ACC112 (cell line): ENCODE data around the gene PLEKHO1.

ENCODE experiments used
- H2AFZ ChIP-seq: fragments of 200-600 bp; sonication (generic); one replicate; pipeline ENCODE4 v1.6.0; 2017; ENCODE audit warnings: antibody characterized with exemption, low read length; ENCODE audit not compliant: unreplicated experiment
- H3K27ac ChIP-seq: fragments of 200-600 bp; sonication (generic); 2 replicates; pipeline ENCODE4 v1.5.1; 2014; ENCODE audit warnings: low read depth, mild to moderate bottlenecking, antibody characterized with exemption, low read length, moderate library complexity
- H3K27me3 ChIP-seq: fragments of 200-600 bp; sonication (generic); 2 replicates; pipeline ENCODE4 v1.6.1; 2014; ENCODE audit warnings: mild to moderate bottlenecking, antibody characterized with exemption, low read length, moderate library complexity, mixed read lengths; ENCODE audit not compliant: insufficient read depth
- H3K36me3 ChIP-seq: fragments of 200-600 bp; sonication (generic); 2 replicates; pipeline ENCODE4 v1.6.1; 2016; ENCODE audit warnings: mild to moderate bottlenecking, antibody characterized with exemption, low read length, moderate library complexity, mixed read lengths; ENCODE audit not compliant: insufficient read depth
- H3K4me1 ChIP-seq: fragments of 200-600 bp; sonication (generic); one replicate; pipeline ENCODE4 v1.6.1; 2016; ENCODE audit warnings: low read length, mixed read lengths; ENCODE audit not compliant: insufficient read depth, unreplicated experiment, control insufficient read depth
- H3K4me3 ChIP-seq: fragments of 200-600 bp; sonication (generic); 2 replicates; pipeline ENCODE4 v1.5.1; 2014; ENCODE audit warnings: mild to moderate bottlenecking, low read depth, low read length
- H3K79me2 ChIP-seq: fragments of 200-600 bp; sonication (generic); one replicate; pipeline ENCODE4 v1.6.0; 2016; ENCODE audit warnings: low read length; ENCODE audit not compliant: control insufficient read depth, unreplicated experiment, insufficient read depth

The PLEKHO1 gene

DNA sequence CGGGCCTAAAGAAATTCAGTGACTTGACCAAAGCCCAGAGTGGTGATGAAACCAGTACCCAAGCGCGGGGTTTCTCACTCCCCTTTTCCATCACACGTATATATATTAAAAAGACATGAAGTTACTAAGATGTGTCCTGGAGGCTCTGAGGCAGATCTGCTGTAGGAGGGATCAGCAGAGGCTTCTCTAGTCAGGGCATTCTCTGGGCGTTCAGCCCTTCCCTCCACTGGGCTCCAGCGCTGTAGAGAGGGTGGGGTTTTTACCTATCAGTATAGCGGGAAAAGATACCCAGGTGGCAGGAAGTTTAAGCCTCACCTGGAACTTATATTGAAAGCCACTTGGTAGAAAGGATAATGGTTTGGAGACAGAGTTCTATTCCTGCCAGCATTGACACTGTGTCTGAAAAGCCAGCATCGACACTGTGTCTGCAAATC, 862 bp upstream of the PLEKHO1 start:
- H3K4me3 ChIP-seq = peak overlapping the region; percentile 91
- no peak overlapping the region for H3K27ac ChIP-seq
- H3K79me2 ChIP-seq = peaks cover 14% of the 10 kb centered on the region
- peaks cover under 1% of the 10 kb centered on the region; the same call in 1 of the 2 replicates for H3K36me3 ChIP-seq
- peak overlapping the region; percentile 74 for H2AFZ ChIP-seq
- H3K27me3 ChIP-seq = no peaks in the 10 kb centered on the region
- H3K4me1 ChIP-seq = peaks cover 19% of the 10 kb centered on the region

DNA sequence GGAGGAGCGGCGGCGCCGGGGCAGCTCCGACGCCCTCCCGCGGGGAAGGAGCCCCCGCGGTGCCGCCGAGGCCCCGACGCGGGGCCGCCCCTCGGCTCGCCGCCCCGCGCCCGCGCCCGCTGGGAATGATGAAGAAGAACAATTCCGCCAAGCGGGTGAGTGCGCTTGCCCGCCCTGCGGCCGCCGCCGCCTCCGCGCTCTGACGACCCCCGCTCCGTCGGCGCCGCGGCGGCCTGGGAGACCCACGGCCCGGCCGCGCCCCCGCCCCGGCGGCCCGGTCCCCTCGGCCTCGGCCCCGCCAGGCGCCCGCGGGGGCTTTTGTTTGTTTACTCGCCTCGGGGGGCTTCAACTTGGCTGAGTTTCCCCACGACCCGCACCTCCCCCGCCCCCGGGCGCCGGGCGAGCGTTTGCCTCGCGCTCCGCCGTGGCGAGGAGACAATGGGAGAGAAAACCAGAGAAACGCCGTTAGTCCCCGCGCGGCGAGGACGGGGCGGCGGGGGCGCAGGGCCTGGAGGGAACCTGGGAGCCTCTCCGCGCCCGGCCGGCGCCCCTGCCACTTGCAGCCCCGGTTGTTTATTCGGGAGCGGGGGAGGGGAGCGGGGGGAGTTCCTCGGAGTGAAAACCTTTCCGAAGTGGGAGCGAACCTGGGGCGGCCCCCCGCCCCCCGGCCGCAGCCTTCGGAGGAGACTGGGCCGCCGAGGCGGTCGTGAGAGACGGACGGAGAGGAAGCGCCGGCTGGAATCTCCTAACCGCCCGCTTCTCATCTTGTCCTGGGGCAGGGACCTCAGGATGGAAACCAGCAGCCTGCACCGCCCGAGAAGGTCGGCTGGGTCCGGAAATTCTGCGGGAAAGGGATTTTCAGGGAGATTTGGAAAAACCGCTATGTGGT, 661 bp downstream of the PLEKHO1 start:
- Histone ChIP-seq H3K79me2 (peaks cover 14% of the 10 kb centered on the region), H3K27me3 (no peaks in the 10 kb centered on the region), H3K4me3 (peak overlapping the region; percentile 91), H2AFZ (peak overlapping the region; percentile 61), H3K36me3 (peaks cover 7% of the 10 kb centered on the region; the same call in 1 of the 2 replicates), H3K4me1 (peaks cover 19% of the 10 kb centered on the region), H3K27ac (no peak overlapping the region)

DNA sequence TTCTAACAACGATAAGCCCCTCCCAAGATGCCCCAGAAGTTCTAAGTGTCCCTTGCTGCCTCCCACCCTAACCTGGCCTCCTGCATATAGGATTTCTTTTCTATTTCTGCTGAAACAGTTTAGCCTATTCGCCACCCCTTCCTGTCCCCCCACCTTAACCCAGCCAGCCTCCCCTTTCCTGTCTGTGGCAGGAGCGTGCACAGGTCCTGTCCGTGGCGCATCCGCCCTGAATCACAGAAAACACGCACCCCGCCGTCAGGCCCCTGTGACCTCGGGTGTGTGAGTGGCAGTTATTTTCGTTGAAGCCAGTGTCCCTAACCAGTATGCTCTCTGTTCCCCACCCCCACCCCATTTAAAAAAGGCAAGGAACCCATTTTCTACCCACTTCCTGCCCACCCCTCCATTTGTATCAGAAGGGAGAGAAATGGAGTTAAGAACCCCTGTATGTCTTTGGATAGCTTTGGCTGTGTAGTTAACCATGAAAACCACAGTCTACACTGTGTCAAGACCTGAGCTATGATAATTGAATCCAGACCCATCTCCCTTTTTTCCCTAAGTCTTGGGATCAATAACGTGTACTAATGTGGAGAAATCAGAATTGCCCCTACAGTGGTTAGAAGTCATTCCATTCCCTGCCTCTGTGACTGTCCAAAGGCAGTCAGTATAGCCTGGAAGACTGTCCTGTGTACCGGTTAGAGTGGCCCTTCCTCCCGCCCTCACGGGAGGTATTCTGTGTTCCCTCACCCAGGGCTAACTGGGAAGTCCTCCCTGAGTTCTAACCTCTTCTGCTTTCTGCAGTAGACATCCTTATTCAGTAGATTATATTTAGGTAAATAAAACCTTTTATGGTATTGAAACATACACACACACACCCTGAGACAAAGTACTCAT, 1.8 kb downstream of the PLEKHO1 start:
- Histone ChIP-seq H2AFZ (peak overlapping the region; percentile 61), H3K27ac (peak overlapping the region; percentile 11; the same call in 1 of the 2 replicates), H3K4me3 (peak overlapping the region; percentile 91)

DNA sequence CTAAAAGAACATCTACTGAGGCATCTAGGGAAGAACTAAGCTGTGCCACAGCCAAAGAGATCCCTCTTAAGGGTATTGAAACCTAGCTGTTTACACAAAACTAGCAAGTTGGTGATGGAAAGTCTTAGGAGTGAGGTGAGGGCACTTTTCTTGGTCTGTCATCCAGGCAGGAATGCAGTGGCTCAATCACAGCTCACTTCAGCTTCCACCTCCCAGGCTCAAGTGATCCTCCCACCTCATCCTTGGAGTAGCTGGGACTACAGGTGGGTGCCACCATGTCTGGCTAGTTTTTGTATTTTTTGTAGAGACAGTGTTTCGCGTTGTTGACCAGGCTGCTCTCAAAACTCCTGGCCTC, 2.4 kb downstream of the PLEKHO1 start:
- H3K79me2 ChIP-seq = peaks cover 14% of the 10 kb centered on the region
- peak overlapping the region; percentile 91 for H3K4me3 ChIP-seq
- peak overlapping the region; percentile 11; the same call in 1 of the 2 replicates for H3K27ac ChIP-seq
- H2AFZ ChIP-seq = no peak overlapping the region
- no peaks in the 10 kb centered on the region for H3K27me3 ChIP-seq
- peaks cover 14% of the 10 kb centered on the region; the same call in 1 of the 2 replicates for H3K36me3 ChIP-seq
- peaks cover 19% of the 10 kb centered on the region for H3K4me1 ChIP-seq

More for the DNA sequence above, 1.8 kb downstream of the PLEKHO1 start:
- H3K4me1 ChIP-seq = peaks cover 19% of the 10 kb centered on the region
- H3K27me3 ChIP-seq = no peaks in the 10 kb centered on the region
- peaks cover 14% of the 10 kb centered on the region for H3K79me2 ChIP-seq
- peaks cover 10% of the 10 kb centered on the region; the same call in 1 of the 2 replicates for H3K36me3 ChIP-seq

DNA sequence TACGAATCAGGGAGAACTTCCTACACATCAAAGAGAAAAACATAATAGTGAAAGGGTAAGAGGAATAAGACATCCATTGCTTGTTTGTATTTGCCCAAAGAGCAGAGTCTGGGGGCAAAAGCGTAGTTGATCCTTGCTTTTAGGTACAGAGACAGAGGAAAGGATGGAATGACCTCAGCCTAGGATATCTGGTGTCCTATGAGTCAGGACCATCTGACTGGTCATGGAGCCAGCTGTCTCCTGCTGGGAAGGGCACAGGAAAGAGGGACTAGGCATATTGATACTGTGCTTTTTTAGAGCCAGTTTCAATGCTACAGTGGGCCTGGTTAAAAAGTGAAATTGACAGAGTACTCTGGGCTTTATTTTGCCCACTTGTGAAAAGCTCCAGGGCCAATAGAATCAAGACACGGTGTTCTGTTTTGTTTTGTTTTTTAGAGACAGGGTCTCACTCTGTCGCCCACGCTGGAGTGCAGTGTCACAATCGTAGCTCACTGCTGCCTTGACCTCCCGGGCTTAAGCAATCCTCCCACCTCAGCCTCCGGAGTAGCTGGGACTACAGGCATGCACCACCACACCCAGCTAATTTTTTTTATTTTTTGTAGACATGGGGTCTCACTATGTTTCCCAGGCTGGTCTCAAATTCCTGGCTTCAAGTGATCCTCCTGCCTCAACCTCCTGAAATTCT, 3.2 kb downstream of the PLEKHO1 start:
- H3K4me3 ChIP-seq = no peak overlapping the region
- peak overlapping the region; percentile 32; the same call in 1 of the 2 replicates for H3K27ac ChIP-seq
- peaks cover 19% of the 10 kb centered on the region for H3K4me1 ChIP-seq
- peaks cover 14% of the 10 kb centered on the region for H3K79me2 ChIP-seq
- H3K36me3 ChIP-seq = peaks cover 20% of the 10 kb centered on the region
- no peaks in the 10 kb centered on the region for H3K27me3 ChIP-seq
- no peak overlapping the region for H2AFZ ChIP-seq

DNA sequence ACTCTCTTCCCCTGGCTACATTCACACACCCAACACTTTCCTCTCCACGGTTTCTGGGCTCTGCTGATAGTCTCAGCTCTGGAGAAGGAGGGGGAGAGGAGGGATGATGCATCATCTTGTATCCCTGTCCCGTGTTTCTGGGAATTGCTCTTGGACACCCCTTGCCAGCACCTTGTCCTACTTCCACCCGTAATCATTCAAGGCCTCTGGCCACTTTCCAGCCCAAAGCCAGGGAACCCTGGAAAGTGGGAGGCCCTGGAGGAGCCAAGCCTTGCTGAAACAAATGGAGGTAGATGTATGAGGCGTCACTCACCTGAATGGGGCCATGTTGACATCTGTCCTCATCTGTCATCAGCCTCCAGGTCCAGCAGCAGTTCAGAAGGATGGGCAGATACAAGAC, 4.4 kb downstream of the PLEKHO1 start:
- no peak overlapping the region for H3K4me3 ChIP-seq
- H3K27ac ChIP-seq = no peak overlapping the region
- peaks cover 19% of the 10 kb centered on the region for H3K4me1 ChIP-seq
- H2AFZ ChIP-seq = no peak overlapping the region
- H3K79me2 ChIP-seq = peaks cover 14% of the 10 kb centered on the region
- H3K36me3 ChIP-seq = peaks cover 22% of the 10 kb centered on the region
- H3K27me3 ChIP-seq = no peaks in the 10 kb centered on the region

DNA sequence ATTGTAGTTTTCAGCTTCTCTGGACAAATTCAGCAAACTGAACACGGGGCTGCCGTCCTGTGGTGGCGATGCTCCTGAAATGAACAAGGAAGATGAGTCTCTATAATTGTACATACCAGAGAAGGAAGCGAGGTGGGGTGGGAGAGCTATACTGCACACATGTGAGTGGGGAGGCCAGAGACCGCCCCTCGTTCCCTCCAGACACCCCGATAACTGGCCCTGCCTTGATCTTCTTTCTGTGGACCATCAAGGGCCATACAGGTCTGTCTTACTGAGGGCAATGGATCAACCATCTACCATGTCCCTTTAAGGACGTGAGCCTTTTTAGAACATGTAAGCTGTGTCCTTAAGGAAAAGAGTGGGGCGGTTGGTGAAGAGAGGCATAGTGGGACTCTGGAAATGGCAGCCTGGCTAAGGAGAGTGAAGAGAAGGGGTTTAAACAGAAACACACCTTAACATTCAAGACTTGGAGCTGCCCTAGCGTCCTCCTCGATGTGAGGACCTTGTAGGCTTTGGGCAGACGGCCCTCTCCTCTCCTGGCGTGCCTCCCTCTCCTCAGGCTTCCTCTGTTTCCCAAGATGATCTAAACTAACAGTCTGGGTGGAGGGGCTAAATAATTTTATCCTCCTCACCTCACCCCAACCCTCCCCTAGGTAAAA, 5.8 kb downstream of the PLEKHO1 start:
- Histone ChIP-seq H3K27ac (no peak overlapping the region), H3K4me3 (no peak overlapping the region), H3K27me3 (no peaks in the 10 kb centered on the region), H3K36me3 (peaks cover 22% of the 10 kb centered on the region), H3K79me2 (peaks cover 14% of the 10 kb centered on the region), H2AFZ (no peak overlapping the region), H3K4me1 (peaks cover 19% of the 10 kb centered on the region)

DNA sequence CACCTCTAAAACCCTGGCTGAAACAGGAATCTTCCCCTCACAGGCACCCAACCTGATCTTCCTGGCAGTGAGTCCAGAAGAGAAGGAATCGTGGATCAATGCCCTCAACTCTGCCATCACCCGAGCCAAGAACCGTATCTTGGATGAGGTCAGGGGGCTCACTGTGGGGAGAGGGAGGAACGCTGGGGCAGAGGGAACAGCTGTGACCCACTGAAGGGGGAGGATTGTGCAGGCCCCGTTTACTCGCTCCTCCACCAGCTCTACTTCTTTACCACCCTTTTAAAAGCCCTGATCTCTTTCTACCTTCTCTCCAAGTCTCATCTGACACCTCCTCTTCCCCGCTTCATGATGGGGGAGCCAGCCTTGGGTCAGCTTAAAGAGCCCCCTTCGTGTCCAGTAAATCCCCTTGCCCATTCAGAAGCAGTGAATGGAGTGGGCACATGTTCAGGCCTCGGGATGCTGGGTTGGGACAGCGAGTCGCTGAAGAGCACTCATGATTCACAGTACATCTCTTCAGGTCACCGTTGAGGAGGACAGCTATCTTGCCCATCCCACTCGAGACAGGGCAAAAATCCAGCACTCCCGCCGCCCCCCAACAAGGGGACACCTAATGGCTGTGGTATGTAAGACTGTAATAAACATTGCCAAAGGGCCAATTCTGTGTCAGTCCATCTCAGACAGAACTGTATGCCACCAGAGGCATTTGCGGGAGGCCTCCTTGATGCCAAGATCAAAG, 7.3 kb downstream of the PLEKHO1 start:
- Histone ChIP-seq H3K4me3 (no peak overlapping the region), H3K4me1 (peaks cover 15% of the 10 kb centered on the region), H3K36me3 (peaks cover 22% of the 10 kb centered on the region), H2AFZ (no peak overlapping the region), H3K27me3 (no peaks in the 10 kb centered on the region), H3K79me2 (peaks cover 2% of the 10 kb centered on the region), H3K27ac (no peak overlapping the region)

DNA sequence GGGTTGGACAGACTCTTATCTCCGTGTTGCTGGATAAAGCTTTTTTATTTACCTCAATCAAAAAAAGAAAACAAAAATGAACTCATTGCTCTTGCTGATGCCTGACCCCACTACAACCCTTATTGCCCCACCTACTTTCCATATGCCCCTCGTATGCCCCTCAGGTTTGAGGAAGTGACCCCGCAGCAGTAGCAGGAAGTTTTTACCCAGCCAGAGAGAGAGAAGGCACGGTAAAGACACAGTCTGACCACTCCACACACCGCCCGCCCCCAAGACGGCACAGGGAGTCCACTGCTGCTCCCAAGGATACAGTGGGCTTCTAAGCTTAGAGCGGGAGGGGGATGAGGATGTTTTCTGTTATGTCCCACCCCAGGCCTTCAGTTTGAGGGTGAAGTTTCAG, 9.8 kb downstream of the PLEKHO1 start:
- no peak overlapping the region for H2AFZ ChIP-seq
- peaks cover 22% of the 10 kb centered on the region for H3K4me1 ChIP-seq
- H3K27me3 ChIP-seq = no peaks in the 10 kb centered on the region
- H3K4me3 ChIP-seq = no peak overlapping the region
- H3K79me2 ChIP-seq = no peaks in the 10 kb centered on the region
- H3K36me3 ChIP-seq = peaks cover 15% of the 10 kb centered on the region
- no peak overlapping the region for H3K27ac ChIP-seq
